ENCODE data around the gene HECW1. TPM values are rescaled to one million over a fixed set of nuclear protein-coding genes. Genes with fewer than 3 reads are reported as not detected.

Gene HECW1
- total and polyA plus RNA-seq, 2 of the 13 experiments (the other 11 are each of a cell fraction or from before 2014, with no cell fraction given): not detected

- TF ChIP-seq MTA1 (CRISPR knock-in tag; IDR thresholded peaks at IDR 0.05; ENCODE audit: borderline replicate concordance): no peak
- peak; percentile 32; the same call in 1 of the 2 replicates for TF ChIP-seq ZNF547 (CRISPR knock-in tag; IDR thresholded peaks at IDR 0.05)
- TF ChIP-seq ISX (CRISPR knock-in tag; conservative IDR thresholded peaks at IDR 0.05): no peak
- TF ChIP-seq WIZ (CRISPR knock-in tag; IDR thresholded peaks at IDR 0.05): no peak
- TF ChIP-seq STAT5B (CRISPR knock-in tag; IDR thresholded peaks at IDR 0.05): no peak
- TF ChIP-seq TBX3 (IDR thresholded peaks at IDR 0.05; ENCODE audit: borderline replicate concordance): no peak
- TF ChIP-seq CREM (IDR thresholded peaks at IDR 0.05): no peak
- no peak for TF ChIP-seq CREM (CRISPR knock-in tag; IDR thresholded peaks at IDR 0.05)
- TF ChIP-seq ZNF747 (CRISPR knock-in tag; IDR thresholded peaks at IDR 0.05; ENCODE audit: borderline replicate concordance): no peak
- no peak for TF ChIP-seq CREB1 (IDR thresholded peaks at IDR 0.05)
- TF ChIP-seq CREB1 (CRISPR knock-in tag; IDR thresholded peaks at IDR 0.05): no peak
- no peak for TF ChIP-seq FOXA1 (IDR thresholded peaks at IDR 0.05)
- TF ChIP-seq FOXA1 (CRISPR knock-in tag; IDR thresholded peaks at IDR 0.05): peak; percentile 22; the same call in 1 of the 2 replicates
- TF ChIP-seq, protein P1, sequence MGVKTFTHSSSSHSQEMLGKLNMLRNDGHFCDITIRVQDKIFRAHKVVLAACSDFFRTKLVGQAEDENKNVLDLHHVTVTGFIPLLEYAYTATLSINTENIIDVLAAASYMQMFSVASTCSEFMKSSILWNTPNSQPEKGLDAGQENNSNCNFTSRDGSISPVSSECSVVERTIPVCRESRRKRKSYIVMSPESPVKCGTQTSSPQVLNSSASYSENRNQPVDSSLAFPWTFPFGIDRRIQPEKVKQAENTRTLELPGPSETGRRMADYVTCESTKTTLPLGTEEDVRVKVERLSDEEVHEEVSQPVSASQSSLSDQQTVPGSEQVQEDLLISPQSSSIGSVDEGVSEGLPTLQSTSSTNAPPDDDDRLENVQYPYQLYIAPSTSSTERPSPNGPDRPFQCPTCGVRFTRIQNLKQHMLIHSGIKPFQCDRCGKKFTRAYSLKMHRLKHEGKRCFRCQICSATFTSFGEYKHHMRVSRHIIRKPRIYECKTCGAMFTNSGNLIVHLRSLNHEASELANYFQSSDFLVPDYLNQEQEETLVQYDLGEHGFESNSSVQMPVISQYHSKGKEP (CRISPR knock-in tag; IDR thresholded peaks at IDR 0.05): no peak
- TF ChIP-seq MAFG (CRISPR knock-in tag; IDR thresholded peaks at IDR 0.05): no peak
- TF ChIP-seq HIVEP1 (CRISPR knock-in tag; IDR thresholded peaks at IDR 0.05): no peak
- TF ChIP-seq, protein P2, sequence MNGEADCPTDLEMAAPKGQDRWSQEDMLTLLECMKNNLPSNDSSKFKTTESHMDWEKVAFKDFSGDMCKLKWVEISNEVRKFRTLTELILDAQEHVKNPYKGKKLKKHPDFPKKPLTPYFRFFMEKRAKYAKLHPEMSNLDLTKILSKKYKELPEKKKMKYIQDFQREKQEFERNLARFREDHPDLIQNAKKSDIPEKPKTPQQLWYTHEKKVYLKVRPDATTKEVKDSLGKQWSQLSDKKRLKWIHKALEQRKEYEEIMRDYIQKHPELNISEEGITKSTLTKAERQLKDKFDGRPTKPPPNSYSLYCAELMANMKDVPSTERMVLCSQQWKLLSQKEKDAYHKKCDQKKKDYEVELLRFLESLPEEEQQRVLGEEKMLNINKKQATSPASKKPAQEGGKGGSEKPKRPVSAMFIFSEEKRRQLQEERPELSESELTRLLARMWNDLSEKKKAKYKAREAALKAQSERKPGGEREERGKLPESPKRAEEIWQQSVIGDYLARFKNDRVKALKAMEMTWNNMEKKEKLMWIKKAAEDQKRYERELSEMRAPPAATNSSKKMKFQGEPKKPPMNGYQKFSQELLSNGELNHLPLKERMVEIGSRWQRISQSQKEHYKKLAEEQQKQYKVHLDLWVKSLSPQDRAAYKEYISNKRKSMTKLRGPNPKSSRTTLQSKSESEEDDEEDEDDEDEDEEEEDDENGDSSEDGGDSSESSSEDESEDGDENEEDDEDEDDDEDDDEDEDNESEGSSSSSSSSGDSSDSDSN (CRISPR knock-in tag; IDR thresholded peaks at IDR 0.05): 0 out of 2 replicates have a peak, but pooled peaks have one; percentile 11
- no peak for TF ChIP-seq ZNF530 (CRISPR knock-in tag; IDR thresholded peaks at IDR 0.05; ENCODE audit: low read depth)
- TF ChIP-seq SNAI1 (CRISPR knock-in tag; IDR thresholded peaks at IDR 0.05; ENCODE audit: borderline replicate concordance): no peak
- TF ChIP-seq HOXA7 (CRISPR knock-in tag; IDR thresholded peaks at IDR 0.05): no peak
- no peak for TF ChIP-seq ZNF3 (CRISPR knock-in tag; IDR thresholded peaks at IDR 0.05)
- TF ChIP-seq CBX5 (CRISPR knock-in tag; IDR thresholded peaks at IDR 0.05; ENCODE audit: borderline replicate concordance): no peak; the same call in 1 of the 2 replicates
- TF ChIP-seq GTF2F1 (IDR thresholded peaks at IDR 0.05; ENCODE audit: low read length): no peak
- TF ChIP-seq KDM2A (CRISPR knock-in tag; IDR thresholded peaks at IDR 0.05; ENCODE audit: borderline replicate concordance, low read depth): no peak
- no peak for TF ChIP-seq ZNF607 (CRISPR knock-in tag; IDR thresholded peaks at IDR 0.05; ENCODE audit: borderline replicate concordance)
- no peak for TF ChIP-seq ZC3H13 (CRISPR knock-in tag; IDR thresholded peaks at IDR 0.05)
- no peak for TF ChIP-seq ZNF367 (CRISPR knock-in tag; IDR thresholded peaks at IDR 0.05; ENCODE audit: borderline replicate concordance)
- TF ChIP-seq, protein P3, sequence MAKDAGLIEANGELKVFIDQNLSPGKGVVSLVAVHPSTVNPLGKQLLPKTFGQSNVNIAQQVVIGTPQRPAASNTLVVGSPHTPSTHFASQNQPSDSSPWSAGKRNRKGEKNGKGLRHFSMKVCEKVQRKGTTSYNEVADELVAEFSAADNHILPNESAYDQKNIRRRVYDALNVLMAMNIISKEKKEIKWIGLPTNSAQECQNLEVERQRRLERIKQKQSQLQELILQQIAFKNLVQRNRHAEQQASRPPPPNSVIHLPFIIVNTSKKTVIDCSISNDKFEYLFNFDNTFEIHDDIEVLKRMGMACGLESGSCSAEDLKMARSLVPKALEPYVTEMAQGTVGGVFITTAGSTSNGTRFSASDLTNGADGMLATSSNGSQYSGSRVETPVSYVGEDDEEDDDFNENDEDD (CRISPR knock-in tag; IDR thresholded peaks at IDR 0.05; ENCODE audit: borderline replicate concordance): no peak
Measured at GRCh38 chr7:43511029-43511428, 398.6 kb downstream of the HECW1 start (continued).

All from HepG2 (cell line).